Stimulated activated CD8-positive, alpha-beta memory T cell treated with anti-CD3 and anti-CD28 coated beads, Interleukin-7, amount 100 ng/mL, for 24 hours (primary cell): ENCODE results near the gene KRT14.
"Not testable (repeated sequence)": the region's sequence is repeated elsewhere in the genome, so short reads cannot be mapped to it uniquely, and the experiment has no call there.

Experiments used
- DNase-seq: peaks from one replicate; pipeline ENCODE4 v3.0.0-alpha.2; 2020; ENCODE audit warnings: low read depth

The KRT14 gene

DNA sequence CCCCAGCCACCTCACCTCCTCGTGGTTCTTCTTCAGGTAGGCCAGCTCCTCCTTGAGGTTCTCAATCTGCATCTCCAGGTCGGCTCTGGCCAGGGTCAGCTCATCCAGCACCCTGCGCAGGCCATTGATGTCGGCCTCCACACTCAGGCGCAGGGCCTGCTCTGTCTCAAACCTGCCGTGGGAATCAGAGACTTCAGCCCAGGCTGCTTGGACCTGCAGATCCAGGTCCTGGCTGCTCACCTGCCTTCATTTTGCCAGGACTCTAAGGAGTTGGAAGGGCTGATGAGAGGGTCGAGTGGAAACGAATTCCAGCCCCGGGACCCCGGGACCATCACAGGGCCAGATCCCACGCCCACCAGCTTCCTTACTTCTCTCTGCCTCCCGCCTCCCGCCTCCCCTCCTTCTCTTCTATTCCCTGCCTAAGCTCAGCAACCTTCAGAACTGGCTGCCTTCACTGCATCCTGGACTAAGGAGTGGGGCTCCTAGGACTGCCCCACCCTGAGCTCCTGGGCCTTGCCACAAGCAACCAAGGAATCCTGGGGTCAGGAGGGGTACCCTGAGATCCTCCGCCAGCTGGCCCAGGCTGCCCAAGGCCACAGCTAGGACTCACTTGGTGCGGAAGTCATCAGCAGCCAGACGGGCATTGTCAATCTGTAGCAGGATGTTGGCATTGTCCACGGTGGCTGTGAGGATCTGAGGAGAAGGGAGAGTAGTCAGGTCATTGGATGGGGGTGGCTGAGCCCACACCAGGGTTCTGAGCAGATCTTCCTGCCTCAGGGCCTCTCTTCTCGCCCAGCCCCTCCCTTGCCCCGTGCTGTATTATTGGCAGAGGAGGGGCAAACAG, 35.9 kb upstream of the KRT14 start:
- not testable (repeated sequence) for DNase-seq

DNA sequence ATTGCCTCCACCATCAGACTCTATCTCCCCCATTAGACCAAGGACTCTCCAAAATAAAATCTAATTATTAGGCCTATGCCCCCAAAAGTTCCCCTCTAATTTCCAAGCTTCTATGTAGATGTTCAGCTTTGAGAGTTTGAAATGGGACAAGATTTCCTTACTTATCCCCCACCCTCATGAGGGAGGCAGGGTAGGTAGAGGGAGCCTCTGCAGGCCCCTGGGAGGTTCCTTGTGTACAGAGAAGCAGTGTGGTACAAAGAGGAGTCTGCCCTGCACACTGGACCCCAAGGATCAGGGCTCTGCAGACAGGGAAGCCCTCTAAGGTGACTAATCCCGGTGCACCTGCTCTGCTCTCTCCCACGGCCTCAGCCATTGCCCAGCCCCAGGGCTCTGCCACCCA, 35.2 kb upstream of the KRT14 start:
- no peak for DNase-seq

GRCh38 chr17:41621435-41621817, 34.7 kb upstream of the KRT14 start:
- not testable (repeated sequence) for DNase-seq

GRCh38 chr17:41620583-41621434, 34.1 kb upstream of the KRT14 start:
- DNase-seq, result no peak

- DNase-seq, result not testable (repeated sequence)
Measured at GRCh38 chr17:41619927-41620582, 33.4 kb upstream of the KRT14 start.

DNA sequence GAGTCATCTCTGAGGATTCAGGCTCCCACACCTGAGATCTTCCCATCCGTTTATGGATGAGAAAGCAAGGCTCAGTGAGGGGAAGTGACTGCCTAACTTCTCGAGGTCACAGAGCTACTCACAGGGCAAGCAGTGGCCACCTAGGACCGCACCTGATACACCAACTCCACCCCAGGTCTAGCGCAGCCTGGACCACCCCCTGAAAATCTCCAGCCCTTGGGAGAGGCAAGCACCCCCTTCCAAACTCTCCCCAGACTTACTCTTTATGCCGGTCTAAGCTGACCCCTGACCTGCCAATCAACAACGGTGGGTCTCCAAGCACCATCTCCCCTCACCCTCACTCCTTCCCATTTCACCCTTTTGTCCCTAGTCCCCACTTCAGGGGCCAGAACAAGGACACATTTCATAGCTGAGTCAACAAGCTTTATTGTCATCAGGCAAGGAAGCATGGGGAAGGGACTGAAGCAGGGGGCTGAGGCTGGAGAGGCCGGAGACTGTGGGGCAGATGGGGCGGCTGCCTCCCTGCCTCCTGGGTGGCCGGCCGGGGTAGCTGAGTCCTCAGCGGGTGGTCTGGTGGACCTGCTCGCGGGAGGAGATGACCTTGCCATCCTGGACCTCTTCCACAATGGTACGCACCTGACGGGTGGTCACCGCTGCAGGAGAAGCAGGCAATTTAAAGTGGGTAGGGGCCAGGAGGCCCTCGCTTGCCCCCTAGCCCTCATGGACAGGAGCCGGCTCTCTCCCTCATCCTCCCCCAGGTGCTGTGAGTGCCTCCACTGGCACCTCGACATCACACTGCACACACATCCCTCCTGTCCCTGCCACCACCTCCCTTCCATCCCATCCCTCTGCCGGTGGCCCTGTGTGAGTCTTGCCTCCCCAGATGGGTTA, 32.6 kb upstream of the KRT14 start:
- no peak for DNase-seq

DNA sequence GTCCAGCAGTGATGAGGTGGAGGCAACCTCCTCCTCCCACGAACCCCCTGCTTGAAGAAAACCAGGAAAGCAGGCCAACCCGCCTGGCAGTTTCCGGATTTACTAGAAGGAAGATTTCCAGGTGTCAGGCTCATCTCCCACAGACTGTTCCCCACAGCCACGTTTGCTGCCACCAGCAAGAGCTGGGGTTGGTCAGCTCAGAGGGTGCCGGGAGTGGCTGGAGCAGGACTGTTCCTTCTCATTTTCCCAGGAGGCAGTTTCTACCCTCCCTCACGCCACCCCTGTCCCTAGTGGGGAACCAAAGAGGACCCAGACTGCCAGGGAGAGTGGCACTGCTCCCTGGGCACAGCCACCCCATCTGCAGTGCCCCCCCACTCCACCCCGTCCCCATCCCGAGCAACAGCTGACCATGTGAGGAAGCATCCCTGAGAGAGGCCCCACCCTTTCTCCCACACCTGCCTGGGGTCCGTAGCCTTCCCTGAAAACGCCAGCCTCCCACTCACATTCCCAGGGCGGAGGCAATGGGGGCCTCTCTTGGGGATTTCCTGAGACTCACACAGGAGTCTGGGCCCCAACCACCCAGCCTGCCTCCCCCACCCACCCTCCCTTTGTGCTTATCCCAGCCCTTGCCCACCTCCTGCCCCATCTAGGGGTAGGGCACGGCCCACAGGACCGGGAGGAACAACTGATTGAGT, 31.8 kb upstream of the KRT14 start:
- no peak for DNase-seq

DNA sequence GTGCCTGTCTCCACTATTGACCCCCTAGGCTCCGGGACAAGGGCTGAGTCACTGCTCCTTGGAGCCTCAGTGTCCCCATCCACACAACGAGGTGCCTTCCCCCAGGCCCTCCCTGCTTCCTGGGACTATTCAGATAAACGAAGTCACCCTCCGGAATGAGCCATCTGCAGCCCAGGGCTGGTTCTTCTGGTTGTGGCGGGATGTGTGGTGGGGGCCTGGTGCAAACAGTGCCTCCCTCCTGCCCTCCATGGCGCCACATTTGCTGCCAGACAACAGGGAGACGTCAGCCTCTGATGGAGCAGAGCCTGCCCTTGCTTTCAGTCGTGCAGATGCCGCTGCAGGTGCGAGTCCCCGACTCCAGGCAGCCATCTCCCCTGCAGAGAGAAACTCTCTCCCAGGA, 31.0 kb upstream of the KRT14 start:
- DNase-seq, result no peak

DNA sequence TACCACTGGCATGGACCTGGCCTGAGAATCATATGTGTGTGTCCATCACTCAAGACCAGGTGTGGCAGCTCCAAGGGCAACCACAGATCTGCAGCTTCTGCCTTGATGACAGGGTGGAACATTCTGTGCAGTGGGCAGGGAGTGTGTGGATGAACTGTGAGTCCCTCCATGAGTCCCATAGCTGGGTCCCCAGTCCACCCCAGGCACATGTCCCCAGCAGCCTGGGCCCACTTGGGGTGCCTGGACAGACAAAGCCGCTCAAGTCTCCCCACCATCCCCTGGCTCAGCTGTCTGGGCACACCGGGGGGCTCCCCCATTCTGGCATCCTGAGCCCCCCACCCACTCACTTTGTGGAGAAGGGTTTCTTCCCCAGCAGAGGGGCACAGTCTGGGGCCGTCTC, 30.4 kb upstream of the KRT14 start:
- no peak for DNase-seq

DNA sequence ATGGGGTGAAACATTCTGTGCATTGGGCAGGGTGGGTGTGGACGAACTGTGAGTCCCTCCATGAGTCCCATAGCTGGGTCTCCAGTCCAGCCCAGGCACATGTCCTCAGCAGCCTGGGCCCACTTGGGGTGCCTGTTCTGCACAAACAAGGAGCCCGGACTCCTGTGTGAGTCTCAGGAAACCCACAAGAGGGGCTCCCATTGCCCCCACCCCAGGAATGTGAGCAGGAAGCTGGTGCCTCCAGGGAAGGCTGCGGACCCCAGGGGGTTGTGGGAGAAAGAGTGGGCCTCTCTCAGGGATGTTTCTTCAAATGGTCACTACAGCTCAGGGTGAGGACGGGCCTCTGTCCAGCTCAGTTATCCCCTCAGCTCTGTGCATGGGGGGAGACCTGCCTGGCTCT, 29.8 kb upstream of the KRT14 start:
- not testable (repeated sequence) for DNase-seq

GRCh38 chr17:41615454-41615853, 28.8 kb upstream of the KRT14 start:
- no peak for DNase-seq

- not testable (repeated sequence) for DNase-seq
Measured at GRCh38 chr17:41614767-41615166, 28.1 kb upstream of the KRT14 start.

DNA sequence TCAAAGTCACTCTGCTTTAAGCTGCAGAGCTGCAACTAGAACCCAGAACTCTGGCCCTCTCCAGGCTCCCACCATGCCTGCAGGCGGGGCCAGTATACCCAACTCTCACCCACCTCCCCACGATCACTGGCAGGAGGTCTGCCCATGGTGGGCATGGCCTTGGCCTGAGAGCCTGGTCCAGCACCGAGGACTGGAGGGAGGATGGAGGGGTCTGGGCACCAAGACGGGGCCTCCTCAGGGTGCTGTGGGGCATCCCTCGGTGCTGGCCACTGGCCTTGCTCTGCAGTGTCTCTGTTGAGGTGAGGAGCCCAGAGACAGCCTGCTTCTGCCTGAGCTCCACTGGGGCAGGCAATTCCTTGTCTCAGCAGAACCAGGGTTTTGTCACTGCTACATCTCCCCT, 27.4 kb upstream of the KRT14 start:
- no peak for DNase-seq

DNA sequence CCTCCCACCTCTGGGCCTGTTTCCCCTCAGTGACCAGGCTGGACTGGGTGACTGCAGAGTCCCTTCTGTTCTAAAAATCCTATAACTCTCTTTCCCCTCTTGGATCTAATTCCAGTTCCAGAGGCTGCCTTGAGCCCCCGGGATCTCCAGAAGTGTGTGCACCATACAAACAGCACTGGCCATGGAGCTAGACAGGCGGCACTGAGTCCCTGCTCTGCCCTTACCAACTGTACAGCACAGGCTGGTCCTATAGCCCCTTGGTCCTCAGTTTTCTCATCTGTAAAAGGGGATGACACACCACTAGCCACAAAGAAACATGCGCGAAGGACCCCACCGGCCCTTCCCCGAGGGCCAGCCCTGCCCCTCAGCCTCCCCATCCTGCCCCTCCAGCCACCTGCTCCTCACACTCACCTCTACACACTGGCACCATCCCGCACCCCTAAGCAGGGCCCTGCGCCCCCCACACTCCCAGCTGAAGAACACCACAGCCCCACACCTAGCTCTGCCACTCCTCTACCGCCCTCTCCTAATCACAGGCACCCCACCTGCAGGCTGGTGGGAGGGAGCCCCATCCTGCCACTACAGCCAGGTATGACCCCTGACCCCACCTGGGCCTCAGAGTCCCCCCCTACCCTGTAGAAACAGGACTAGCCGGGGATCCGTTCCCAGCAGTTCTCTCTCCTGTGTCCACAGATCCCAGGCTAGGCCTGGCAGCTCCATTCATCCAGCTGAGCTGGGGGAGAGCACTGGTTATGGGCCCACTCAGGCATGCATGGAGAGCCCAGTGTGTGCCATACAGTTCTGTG, 26.8 kb upstream of the KRT14 start:
- DNase-seq, result no peak

GRCh38 chr17:41612376-41613160, 25.9 kb upstream of the KRT14 start, which contains the start of gene KRT16:
KRT16 (minus strand) TSS chr17:41612767; CDS start chr17:41612688, 79 bp downstream.
- DNase-seq, result not testable (repeated sequence)

- no peak for DNase-seq
Measured at GRCh38 chr17:41610965-41611640, 24.4 kb upstream of the KRT14 start.

DNA sequence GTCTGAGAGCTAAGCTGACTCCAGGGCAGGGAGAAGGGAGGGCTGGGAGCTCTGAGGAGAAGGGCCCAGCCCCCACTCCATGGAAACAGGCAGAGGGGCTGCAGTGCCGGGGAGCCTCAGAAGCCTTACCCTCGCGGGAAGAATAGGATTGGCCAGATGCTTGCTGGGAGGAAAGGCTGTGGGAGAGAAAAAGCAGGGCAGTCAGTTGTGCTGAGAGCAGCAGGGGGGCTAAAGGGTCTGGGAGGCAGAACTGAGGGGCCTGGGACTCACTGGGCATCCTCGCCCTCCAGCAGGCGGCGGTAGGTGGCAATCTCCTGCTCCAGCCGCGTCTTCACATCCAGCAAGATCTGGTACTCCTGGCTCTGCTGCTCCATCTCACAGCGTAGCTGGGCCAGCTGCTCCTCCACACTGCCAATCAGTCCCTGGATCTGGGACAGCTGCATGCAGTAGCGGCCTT, 23.4 kb upstream of the KRT14 start:
- DNase-seq, result not testable (repeated sequence)

GRCh38 chr17:41606930-41607329, 20.2 kb upstream of the KRT14 start:
- DNase-seq, result not testable (repeated sequence)
